ENCODE data around the gene SHB. TPM values are rescaled to one million over a fixed set of nuclear protein-coding genes. Genes with fewer than 3 reads are reported as not detected.

SHB gene
- total RNA-seq, 1 donor from 2014 or later, result 18.5 TPM

DNA sequence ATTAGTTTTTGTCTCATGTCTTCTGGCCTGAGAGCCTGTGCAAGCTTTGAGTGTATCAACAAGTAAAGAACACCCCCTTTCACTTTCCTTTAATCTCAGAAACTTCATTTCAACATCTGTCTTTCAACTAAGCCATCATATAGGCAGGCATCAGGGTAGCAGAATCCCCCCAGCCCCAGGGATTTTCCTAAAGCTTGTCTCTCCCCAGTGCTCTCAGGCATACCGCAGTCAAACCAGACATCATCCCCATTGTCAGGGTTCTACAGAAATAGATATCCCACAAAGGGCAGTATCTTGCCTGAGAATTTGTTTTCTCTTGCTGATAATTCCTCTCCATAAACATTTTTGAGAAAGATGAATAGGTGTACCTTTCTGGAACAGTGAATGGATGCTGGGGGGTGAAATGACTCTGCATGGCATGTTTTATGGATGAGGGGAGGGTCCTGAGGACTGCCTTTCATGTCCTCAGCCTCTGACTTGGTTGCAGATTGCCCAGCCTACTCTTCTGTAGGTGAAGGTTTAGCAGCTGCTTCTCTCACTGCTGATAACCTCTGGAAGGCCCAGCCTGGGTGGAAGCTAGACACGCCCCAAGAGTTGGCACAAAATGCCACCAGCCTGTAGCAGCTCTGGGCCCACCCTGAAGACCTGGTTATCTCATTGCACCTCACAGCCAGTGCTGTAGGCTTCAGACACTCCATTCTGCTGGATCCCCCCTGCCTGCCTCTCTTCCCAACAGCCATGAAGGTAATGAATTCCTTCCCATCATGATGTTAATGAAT is 20.5 kb upstream of the SHB start:
- TF ChIP-seq, protein P1, sequence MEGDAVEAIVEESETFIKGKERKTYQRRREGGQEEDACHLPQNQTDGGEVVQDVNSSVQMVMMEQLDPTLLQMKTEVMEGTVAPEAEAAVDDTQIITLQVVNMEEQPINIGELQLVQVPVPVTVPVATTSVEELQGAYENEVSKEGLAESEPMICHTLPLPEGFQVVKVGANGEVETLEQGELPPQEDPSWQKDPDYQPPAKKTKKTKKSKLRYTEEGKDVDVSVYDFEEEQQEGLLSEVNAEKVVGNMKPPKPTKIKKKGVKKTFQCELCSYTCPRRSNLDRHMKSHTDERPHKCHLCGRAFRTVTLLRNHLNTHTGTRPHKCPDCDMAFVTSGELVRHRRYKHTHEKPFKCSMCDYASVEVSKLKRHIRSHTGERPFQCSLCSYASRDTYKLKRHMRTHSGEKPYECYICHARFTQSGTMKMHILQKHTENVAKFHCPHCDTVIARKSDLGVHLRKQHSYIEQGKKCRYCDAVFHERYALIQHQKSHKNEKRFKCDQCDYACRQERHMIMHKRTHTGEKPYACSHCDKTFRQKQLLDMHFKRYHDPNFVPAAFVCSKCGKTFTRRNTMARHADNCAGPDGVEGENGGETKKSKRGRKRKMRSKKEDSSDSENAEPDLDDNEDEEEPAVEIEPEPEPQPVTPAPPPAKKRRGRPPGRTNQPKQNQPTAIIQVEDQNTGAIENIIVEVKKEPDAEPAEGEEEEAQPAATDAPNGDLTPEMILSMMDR (IDR thresholded peaks at IDR 0.05; ENCODE audit: unreplicated experiment), result no peak
- H3K9me3 Mint-ChIP-seq (ENCODE audit: unreplicated experiment), result no peaks in the 10 kb centered on the region
- H3K27me3 Mint-ChIP-seq (ENCODE audit: unreplicated experiment), result peaks cover 2% of the 10 kb centered on the region
- no peak overlapping the region for H3K4me3 Mint-ChIP-seq (ENCODE audit: unreplicated experiment)
- H3K36me3 Mint-ChIP-seq (ENCODE audit: low read depth, unreplicated experiment), result no peaks in the 10 kb centered on the region
- no peak overlapping the region for H3K27ac Mint-ChIP-seq (ENCODE audit: unreplicated experiment)
- no peak for DNase-seq (ENCODE audit: low spot score)
- H3K4me1 Mint-ChIP-seq (ENCODE audit: unreplicated experiment), result peaks cover 14% of the 10 kb centered on the region

DNA sequence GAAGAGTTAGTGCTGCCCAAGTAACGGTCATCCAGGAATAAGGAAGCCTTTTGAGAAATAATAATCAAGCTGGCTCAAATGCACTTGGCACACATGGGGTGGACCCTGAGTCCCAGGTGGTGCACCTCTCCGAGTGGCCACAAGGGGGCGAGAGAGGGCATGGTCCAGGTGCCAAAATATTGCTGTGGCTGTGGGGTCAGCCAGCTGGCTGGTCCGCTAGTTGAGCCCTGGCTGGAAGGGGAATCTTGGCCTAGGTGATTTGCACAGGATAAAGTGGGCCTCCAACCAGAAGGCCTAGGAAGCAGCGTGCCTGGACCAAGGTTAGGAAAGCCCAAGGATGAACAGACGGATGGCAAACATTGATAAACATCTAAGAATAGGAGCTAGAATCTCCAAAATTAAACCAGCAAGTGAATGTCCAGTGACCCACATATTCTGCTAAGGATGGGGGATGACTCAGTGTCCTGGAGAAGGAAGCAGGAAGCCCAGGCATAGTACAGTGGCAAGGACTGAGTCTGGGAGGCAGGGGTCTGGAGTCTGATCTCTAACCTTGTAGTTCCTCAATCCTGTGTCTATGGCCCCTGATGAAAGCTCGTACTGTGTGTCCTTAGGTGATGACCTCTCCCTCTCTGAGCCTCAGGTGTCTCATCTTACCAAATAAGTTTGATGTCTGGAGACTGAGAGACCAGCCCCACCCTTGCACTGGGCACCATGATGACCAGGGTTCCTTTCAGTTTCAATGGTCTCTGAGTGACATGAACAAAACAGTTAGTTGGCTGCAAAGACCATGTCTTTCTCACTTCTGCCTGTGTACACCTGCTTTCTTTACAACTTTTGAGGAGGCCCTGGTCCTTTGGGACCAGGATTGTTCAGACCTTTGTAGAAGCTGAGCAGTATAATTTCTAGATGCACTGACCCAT is 19.2 kb upstream of the SHB start:
- no peaks in the 10 kb centered on the region for H3K9me3 Mint-ChIP-seq (ENCODE audit: unreplicated experiment)
- H3K36me3 Mint-ChIP-seq (ENCODE audit: low read depth, unreplicated experiment), result no peaks in the 10 kb centered on the region
- H3K27me3 Mint-ChIP-seq (ENCODE audit: unreplicated experiment), result peaks cover 2% of the 10 kb centered on the region
- DNase-seq (ENCODE audit: low spot score), result peak; percentile 91
- H3K27ac Mint-ChIP-seq (ENCODE audit: unreplicated experiment), result no peak overlapping the region
- peaks cover 14% of the 10 kb centered on the region for H3K4me1 Mint-ChIP-seq (ENCODE audit: unreplicated experiment)
- no peak overlapping the region for H3K4me3 Mint-ChIP-seq (ENCODE audit: unreplicated experiment)
- TF ChIP-seq, protein P1 (IDR thresholded peaks at IDR 0.05; ENCODE audit: unreplicated experiment), result peak; percentile 100

DNA sequence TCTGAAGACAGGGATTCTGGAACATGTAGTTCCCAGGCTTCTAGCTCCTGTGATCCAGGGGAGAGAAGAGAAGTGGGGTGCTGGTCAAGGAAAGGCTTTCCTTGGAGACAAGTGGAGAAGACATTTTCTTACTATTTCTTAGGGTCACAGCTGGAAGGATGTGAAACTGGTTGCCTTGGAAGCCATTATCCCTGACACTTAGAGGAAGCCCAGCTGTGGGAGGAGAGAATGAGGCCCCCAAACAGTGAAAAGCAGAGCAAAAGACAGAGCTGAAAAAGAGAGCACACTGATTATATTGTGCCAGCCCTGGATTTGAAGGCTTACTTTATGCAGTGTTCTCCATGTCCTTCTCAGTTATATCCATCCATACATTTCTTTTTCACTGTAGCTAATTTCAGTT is 17.5 kb upstream of the SHB start:
- TF ChIP-seq, protein P1 (IDR thresholded peaks at IDR 0.05; ENCODE audit: unreplicated experiment), result no peak
- H3K9me3 Mint-ChIP-seq (ENCODE audit: unreplicated experiment), result no peaks in the 10 kb centered on the region
- peaks cover 5% of the 10 kb centered on the region for H3K27me3 Mint-ChIP-seq (ENCODE audit: unreplicated experiment)
- no peaks in the 10 kb centered on the region for H3K36me3 Mint-ChIP-seq (ENCODE audit: low read depth, unreplicated experiment)
- no peak overlapping the region for H3K4me3 Mint-ChIP-seq (ENCODE audit: unreplicated experiment)
- peaks cover 17% of the 10 kb centered on the region for H3K4me1 Mint-ChIP-seq (ENCODE audit: unreplicated experiment)
- H3K27ac Mint-ChIP-seq (ENCODE audit: unreplicated experiment), result no peak overlapping the region
- DNase-seq (ENCODE audit: low spot score), result no peak

DNA sequence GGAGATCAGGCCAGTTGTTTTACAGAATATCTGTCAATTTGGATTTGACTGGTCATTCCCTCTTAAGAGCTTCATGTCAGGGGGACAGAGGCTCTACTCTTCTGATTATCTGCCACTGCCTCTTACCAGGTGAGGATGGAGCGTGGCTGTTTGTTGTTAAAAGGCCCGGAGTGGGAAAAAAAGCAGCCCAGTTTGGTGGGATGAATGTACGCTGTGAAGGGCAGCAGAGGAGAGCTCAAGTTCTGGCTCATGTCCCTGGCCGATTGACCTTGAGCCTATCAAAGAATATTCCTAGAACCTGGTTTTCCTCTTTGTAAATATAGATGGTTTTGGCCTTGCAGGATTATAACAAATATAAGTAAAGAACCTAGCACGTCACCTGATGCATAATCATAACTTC is 16.3 kb upstream of the SHB start:
- Mint-ChIP-seq H3K9me3 (ENCODE audit: unreplicated experiment) (no peaks in the 10 kb centered on the region), H3K36me3 (ENCODE audit: low read depth, unreplicated experiment) (no peaks in the 10 kb centered on the region), H3K4me1 (ENCODE audit: unreplicated experiment) (peaks cover 23% of the 10 kb centered on the region), H3K27ac (ENCODE audit: unreplicated experiment) (no peak overlapping the region), H3K4me3 (ENCODE audit: unreplicated experiment) (no peak overlapping the region), H3K27me3 (ENCODE audit: unreplicated experiment) (peaks cover 5% of the 10 kb centered on the region)
- TF ChIP-seq, protein P1 (IDR thresholded peaks at IDR 0.05; ENCODE audit: unreplicated experiment), result no peak
- DNase-seq (ENCODE audit: low spot score), result no peak

GRCh38 chr9:38084556-38084880 is 15.5 kb upstream of the SHB start:
- no peak for DNase-seq (ENCODE audit: low spot score)
- H3K27me3 Mint-ChIP-seq (ENCODE audit: unreplicated experiment), result peaks cover 5% of the 10 kb centered on the region
- H3K9me3 Mint-ChIP-seq (ENCODE audit: unreplicated experiment), result no peaks in the 10 kb centered on the region
- H3K4me1 Mint-ChIP-seq (ENCODE audit: unreplicated experiment), result peaks cover 27% of the 10 kb centered on the region
- H3K4me3 Mint-ChIP-seq (ENCODE audit: unreplicated experiment), result no peak overlapping the region
- no peak overlapping the region for H3K27ac Mint-ChIP-seq (ENCODE audit: unreplicated experiment)
- TF ChIP-seq, protein P1 (IDR thresholded peaks at IDR 0.05; ENCODE audit: unreplicated experiment), result no peak
- H3K36me3 Mint-ChIP-seq (ENCODE audit: low read depth, unreplicated experiment), result no peaks in the 10 kb centered on the region
